PC-3 (cell line): ENCODE data around the gene OSR1. TPM values are rescaled to one million over a fixed set of nuclear protein-coding genes. Genes with fewer than 3 reads are reported as not detected.
"Not testable (repeated sequence)": the region's sequence is repeated elsewhere in the genome, so short reads cannot be mapped to it uniquely, and the experiment has no call there.

Experiments used
- ATAC-seq: fragments of 200-7000 bp; cut with Tn5 transposase; 2 replicates; pipeline ENCODE4 v1.9.1; 2020; ENCODE audit warnings: mild to moderate bottlenecking, moderate library complexity
- BruUV-seq: library from RNA; stranded (reverse); fragments of 400-500 nt; replicated peaks from 2 replicates; lab custom pipeline; 2021; lab: Mats Ljungman, UMichigan
- CTCF ChIA-PET: fragments of 300-600 bp; sonication (Branson Sonifier 250); formaldehyde crosslinking; loops from one replicate; lab custom pipeline; 2022; ENCODE audit warnings: antibody characterized with exemption; lab: Charles Lee
- POLR2A ChIA-PET: fragments of 300-600 bp; sonication (Branson Sonifier 250); formaldehyde crosslinking; loops from one replicate; lab custom pipeline; 2022; ENCODE audit warnings: antibody characterized with exemption; ENCODE audit not compliant: unreplicated experiment; lab: Charles Lee
- DNase-seq: peaks from one replicate; pipeline ENCODE4 v3.0.0-alpha.2; 2015
- H2AFZ ChIP-seq: fragments of 300-600 bp; sonication (generic); 2 replicates; pipeline ENCODE4 v1.6.0; 2016; ENCODE audit warnings: antibody characterized with exemption, low read length
- H3F3A ChIP-seq: fragments of 300-600 bp; sonication (generic); one replicate; pipeline ENCODE4 v1.6.0; 2017; ENCODE audit warnings: antibody characterized with exemption, low read length, control low read depth, mild to moderate bottlenecking; ENCODE audit not compliant: unreplicated experiment
- H3K27ac ChIP-seq: fragments of 300-600 bp; sonication (generic); 2 replicates; pipeline ENCODE4 v1.5.1; 2016; ENCODE audit warnings: mild to moderate bottlenecking, low read length
- H3K27me3 ChIP-seq: fragments of 300-600 bp; sonication (generic); 2 replicates; pipeline ENCODE4 v1.6.1; 2016; ENCODE audit warnings: low read length, mixed read lengths
- H3K36me3 ChIP-seq: fragments of 300-600 bp; sonication (generic); 2 replicates; pipeline ENCODE4 v1.6.1; 2016; ENCODE audit warnings: low read depth, mixed run types, low read length, mixed read lengths
- H3K4me1 ChIP-seq: fragments of 300-600 bp; sonication (generic); 2 replicates; pipeline ENCODE4 v1.5.1; 2016; ENCODE audit warnings: low read length; ENCODE audit not compliant: insufficient read depth
- H3K4me2 ChIP-seq: fragments of 300-600 bp; sonication (generic); 2 replicates; pipeline ENCODE4 v1.6.0; 2016; ENCODE audit warnings: low read length
- H3K4me3 ChIP-seq: fragments of 300-600 bp; sonication (generic); 2 replicates; pipeline ENCODE4 v1.5.1; 2016; ENCODE audit warnings: mild to moderate bottlenecking, low read length, mixed read lengths
- H3K79me2 ChIP-seq: fragments of 300-600 bp; sonication (generic); 2 replicates; pipeline ENCODE4 v1.6.1; 2017; ENCODE audit warnings: low read length, mixed read lengths
- H3K9ac ChIP-seq: fragments of 300-600 bp; sonication (generic); 2 replicates; pipeline ENCODE4 v1.6.0; 2016; ENCODE audit warnings: mild to moderate bottlenecking, low read length
- H3K9me2 ChIP-seq: fragments of 300-600 bp; sonication (generic); replicated peaks from 2 replicates; pipeline ENCODE4 v1.6.1; 2016; ENCODE audit warnings: mixed run types, low read length, mixed read lengths
- H3K9me3 ChIP-seq: fragments of 300-600 bp; sonication (generic); 2 replicates; pipeline ENCODE4 v1.6.1; 2016; ENCODE audit warnings: low read length, mixed read lengths
- H4K20me1 ChIP-seq: fragments of 300-600 bp; sonication (generic); 2 replicates; pipeline ENCODE4 v1.6.1; 2016; ENCODE audit warnings: low read length, mixed read lengths
- EZH2 ChIP-seq: fragments of 300-600 bp; sonication (generic); IDR thresholded peaks from one replicate; pipeline ENCODE4 v1.6.1; 2017; ENCODE audit warnings: antibody characterized with exemption, mild to moderate bottlenecking, low read length; ENCODE audit not compliant: unreplicated experiment
- EZH2phosphoT487 ChIP-seq: fragments of 300-600 bp; sonication (generic); IDR thresholded peaks from 2 replicates; pipeline ENCODE4 v1.6.1; 2018; ENCODE audit warnings: mild to moderate bottlenecking, antibody characterized with exemption, low read length, borderline replicate concordance
- intact Hi-C: fragments of 100-400 bp; cut with micrococcal nuclease; formaldehyde crosslinking; loops from 2 replicates; pipeline ENCODE4 v1.9.0; 2023
- total RNA-seq: library from RNA; depleted of rRNA; stranded (reverse); fragments of >200 nt; gene quantifications from 2 replicates; pipeline ENCODE4 v1.2.3, GENCODE V29; 2014
- TF ChIP-seq, protein P1 (sequence below): fragments of 300-600 bp; sonication (generic); conservative IDR thresholded peaks from 2 replicates; pipeline ENCODE4 v1.5.1; 2017; ENCODE audit warnings: antibody characterized with exemption, low read depth, mild to moderate bottlenecking, low read length

The OSR1 gene
- total RNA-seq, 1 experiment from 2014 or later = 33.5 TPM

DNA sequence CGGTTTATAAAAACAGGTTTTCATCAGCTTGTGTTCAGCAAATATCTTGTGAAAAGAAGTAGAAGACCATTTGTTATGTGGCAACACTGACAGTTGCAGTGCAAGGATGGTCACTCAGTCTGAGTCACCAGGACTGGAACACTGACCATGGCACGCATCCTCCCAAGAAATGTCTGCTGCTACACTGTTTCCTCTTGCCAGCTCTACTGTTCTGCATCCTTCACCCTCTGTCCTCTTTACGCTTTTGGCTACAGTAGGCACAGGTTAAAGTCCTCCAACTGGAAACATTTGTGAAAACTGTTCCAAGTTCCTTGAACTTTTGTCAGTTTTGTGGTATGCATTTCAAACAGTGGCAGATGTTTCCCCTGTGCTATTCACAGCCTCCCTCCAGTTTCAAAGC is 39.4 kb downstream of the OSR1 start:
- ATAC-seq = no peak
- POLR2A ChIA-PET = no interaction called here

DNA sequence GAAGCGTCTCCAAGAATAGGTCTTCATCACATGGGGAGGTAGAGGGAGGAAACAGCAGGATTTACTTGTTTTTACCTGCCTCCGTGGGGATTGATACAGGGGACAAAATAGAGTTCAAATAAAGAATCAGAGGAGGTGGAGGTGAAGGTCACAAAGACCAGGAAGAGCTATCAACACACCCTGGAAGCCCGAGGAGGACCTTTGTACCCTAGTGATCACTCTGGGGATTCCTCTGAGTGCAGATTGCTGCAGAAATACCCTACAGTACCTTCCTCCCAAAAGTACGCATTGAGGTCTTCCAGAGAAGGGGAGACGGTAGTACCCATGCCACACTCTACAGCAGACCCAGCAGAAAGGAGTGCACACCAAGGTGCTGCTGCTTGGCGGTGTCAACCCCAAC is 44.9 kb downstream of the OSR1 start:
- Histone ChIP-seq H3F3A (no peaks in the 10 kb centered on the region), H3K9ac (no peak overlapping the region), H3K36me3 (no peaks in the 10 kb centered on the region), H3K4me1 (no peaks in the 10 kb centered on the region), H3K9me2 (no peaks in the 10 kb centered on the region), H3K27me3 (no peaks in the 10 kb centered on the region), H4K20me1 (no peaks in the 10 kb centered on the region), H3K4me2 (no peak overlapping the region), H3K79me2 (no peaks in the 10 kb centered on the region), H3K27ac (no peak overlapping the region), H2AFZ (no peak overlapping the region), H3K9me3 (no peaks in the 10 kb centered on the region), H3K4me3 (no peak overlapping the region)
- ATAC-seq = no peak
- TF ChIP-seq, protein P1, sequence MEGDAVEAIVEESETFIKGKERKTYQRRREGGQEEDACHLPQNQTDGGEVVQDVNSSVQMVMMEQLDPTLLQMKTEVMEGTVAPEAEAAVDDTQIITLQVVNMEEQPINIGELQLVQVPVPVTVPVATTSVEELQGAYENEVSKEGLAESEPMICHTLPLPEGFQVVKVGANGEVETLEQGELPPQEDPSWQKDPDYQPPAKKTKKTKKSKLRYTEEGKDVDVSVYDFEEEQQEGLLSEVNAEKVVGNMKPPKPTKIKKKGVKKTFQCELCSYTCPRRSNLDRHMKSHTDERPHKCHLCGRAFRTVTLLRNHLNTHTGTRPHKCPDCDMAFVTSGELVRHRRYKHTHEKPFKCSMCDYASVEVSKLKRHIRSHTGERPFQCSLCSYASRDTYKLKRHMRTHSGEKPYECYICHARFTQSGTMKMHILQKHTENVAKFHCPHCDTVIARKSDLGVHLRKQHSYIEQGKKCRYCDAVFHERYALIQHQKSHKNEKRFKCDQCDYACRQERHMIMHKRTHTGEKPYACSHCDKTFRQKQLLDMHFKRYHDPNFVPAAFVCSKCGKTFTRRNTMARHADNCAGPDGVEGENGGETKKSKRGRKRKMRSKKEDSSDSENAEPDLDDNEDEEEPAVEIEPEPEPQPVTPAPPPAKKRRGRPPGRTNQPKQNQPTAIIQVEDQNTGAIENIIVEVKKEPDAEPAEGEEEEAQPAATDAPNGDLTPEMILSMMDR = no peak
- no peak for TF ChIP-seq EZH2
- no peak for TF ChIP-seq EZH2phosphoT487
- intact Hi-C loops = no loop called here
- DNase-seq = no peak
- no TSS peak for BruUV-seq
- POLR2A ChIA-PET = no interaction called here
- CTCF ChIA-PET = no interaction called here

More for the DNA sequence above, 39.4 kb downstream of the OSR1 start:
- no peak overlapping the region for H3K4me2 ChIP-seq
- no peaks in the 10 kb centered on the region for H3K27me3 ChIP-seq
- intact Hi-C loops = no loop called here
- no peaks in the 10 kb centered on the region for H3K79me2 ChIP-seq
- no peaks in the 10 kb centered on the region for H4K20me1 ChIP-seq
- TF ChIP-seq EZH2phosphoT487 (no peak), EZH2 (no peak)
- TF ChIP-seq, protein P1 = no peak
- no peaks in the 10 kb centered on the region for H3K36me3 ChIP-seq
- H3K4me1 ChIP-seq = no peaks in the 10 kb centered on the region
- no peaks in the 10 kb centered on the region for H3K9me3 ChIP-seq
- no peak overlapping the region for H2AFZ ChIP-seq
- H3F3A ChIP-seq = no peaks in the 10 kb centered on the region
- no TSS peak for BruUV-seq
- no peak overlapping the region for H3K9ac ChIP-seq
- no peak overlapping the region for H3K4me3 ChIP-seq
- no peak overlapping the region for H3K27ac ChIP-seq
- CTCF ChIA-PET = no interaction called here
- no peak for DNase-seq
- no peaks in the 10 kb centered on the region for H3K9me2 ChIP-seq

DNA sequence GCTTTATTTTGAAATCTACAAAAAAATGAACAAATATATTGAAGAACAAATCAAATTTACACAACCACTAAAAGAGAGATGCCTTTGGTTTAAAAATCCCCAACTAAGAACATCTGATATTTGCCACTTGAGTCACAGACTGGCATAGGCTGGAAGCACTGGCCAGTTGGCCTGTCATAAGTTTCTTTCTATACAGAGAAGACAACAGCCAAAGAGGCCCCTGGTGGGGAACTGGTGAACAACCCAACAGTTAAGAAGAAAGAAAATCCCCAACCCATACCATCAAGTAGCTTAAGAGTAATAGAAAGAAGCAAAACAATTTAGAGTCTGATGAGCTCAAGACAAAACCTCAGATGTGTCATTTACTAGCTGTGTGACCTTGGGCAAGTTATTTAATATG is 45.5 kb downstream of the OSR1 start:
- POLR2A ChIA-PET = no interaction called here
- ATAC-seq (peak; percentile 84), DNase-seq (peak; percentile 61)
- Histone ChIP-seq H3K4me3 (no peak overlapping the region), H3K27me3 (no peaks in the 10 kb centered on the region), H3K36me3 (no peaks in the 10 kb centered on the region), H3K9me2 (no peaks in the 10 kb centered on the region), H3K27ac (no peak overlapping the region), H3K9ac (no peak overlapping the region), H3F3A (no peaks in the 10 kb centered on the region), H3K4me1 (no peaks in the 10 kb centered on the region), H3K9me3 (no peaks in the 10 kb centered on the region), H2AFZ (no peak overlapping the region), H4K20me1 (no peaks in the 10 kb centered on the region), H3K79me2 (no peaks in the 10 kb centered on the region), H3K4me2 (no peak overlapping the region)
- intact Hi-C loops = no loop called here
- CTCF ChIA-PET = no interaction called here
- BruUV-seq = no TSS peak
- no peak for TF ChIP-seq EZH2
- TF ChIP-seq, protein P1 = peak; percentile 64

DNA sequence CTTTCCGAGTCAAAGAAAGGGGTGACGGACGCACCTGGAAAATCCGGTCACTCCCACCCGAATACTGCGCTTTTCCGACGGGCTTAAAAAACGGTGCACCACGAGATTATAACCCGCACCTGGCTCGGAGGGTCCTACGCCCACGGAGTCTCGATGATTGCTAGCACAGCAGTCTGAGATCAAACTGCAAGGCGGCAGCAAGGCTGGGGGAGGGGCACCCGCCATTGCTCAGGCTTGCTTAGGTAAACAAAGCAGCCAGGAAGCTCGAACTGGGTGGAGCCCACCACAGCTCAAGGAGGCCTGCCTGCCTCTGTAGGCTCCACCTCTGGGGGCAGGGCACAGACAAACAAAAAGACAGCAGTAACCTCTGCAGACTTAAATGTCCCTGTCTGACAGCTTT is 52.4 kb downstream of the OSR1 start:
- H3K79me2 ChIP-seq, H3K4me3 ChIP-seq, H2AFZ ChIP-seq, H4K20me1 ChIP-seq, H3K9ac ChIP-seq, DNase-seq, H3K9me2 ChIP-seq, H3K4me1 ChIP-seq, H3K27ac ChIP-seq, H3F3A ChIP-seq, POLR2A ChIA-PET, CTCF ChIA-PET, H3K9me3 ChIP-seq, H3K36me3 ChIP-seq, ATAC-seq, H3K4me2 ChIP-seq, H3K27me3 ChIP-seq: not testable (repeated sequence)
- TSS peak; percentile 62 for BruUV-seq
- intact Hi-C loops = loop anchor here (5.0 kb wide), 2 partner anchors 51 to 164 kb away; partner anchors contain the start of gene OSR1
